LNCaP clone FGC (cell line): ENCODE results near the gene FRMD4A.

ENCODE experiments used
- DNase-seq: peaks from one replicate; pipeline ENCODE4 v3.0.0-alpha.2; 2011; ENCODE audit warnings: low read depth
- H3K4me3 ChIP-seq: 2 replicates; pipeline ENCODE4 v1.5.1; 2011; ENCODE audit warnings: mild to moderate bottlenecking, low read depth, low read length, control low read depth
- TF ChIP-seq, protein P1 (sequence below): IDR thresholded peaks from 2 replicates; pipeline ENCODE4 v1.5.1; 2012; ENCODE audit warnings: mild to moderate bottlenecking; ENCODE audit not compliant: control insufficient read depth, insufficient read depth; ENCODE audit errors: extremely low read depth

The FRMD4A gene

DNA sequence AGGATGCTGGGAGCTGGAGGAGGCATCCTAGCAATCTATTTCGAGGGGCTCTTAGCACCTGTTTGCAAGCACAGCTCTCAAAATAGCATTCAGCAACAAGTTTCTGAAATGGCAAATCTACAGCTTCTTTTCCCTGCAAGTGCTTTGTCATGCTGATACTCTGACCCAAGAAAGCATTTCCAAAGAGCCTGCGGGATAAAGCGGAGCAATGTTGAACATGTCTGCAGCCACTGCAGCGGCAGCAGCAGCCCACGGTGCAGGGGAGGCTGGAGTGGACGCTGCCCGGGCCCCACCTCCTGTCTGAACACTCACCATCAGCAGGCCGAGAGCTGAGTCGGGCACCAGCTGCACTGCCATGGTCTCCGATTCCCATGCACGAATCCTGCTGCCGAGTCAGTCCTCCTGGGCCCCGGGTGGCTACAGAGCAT lies 964 bp downstream of the FRMD4A start:
- no peak for DNase-seq
- no peak overlapping the region for H3K4me3 ChIP-seq
- TF ChIP-seq, protein P1, sequence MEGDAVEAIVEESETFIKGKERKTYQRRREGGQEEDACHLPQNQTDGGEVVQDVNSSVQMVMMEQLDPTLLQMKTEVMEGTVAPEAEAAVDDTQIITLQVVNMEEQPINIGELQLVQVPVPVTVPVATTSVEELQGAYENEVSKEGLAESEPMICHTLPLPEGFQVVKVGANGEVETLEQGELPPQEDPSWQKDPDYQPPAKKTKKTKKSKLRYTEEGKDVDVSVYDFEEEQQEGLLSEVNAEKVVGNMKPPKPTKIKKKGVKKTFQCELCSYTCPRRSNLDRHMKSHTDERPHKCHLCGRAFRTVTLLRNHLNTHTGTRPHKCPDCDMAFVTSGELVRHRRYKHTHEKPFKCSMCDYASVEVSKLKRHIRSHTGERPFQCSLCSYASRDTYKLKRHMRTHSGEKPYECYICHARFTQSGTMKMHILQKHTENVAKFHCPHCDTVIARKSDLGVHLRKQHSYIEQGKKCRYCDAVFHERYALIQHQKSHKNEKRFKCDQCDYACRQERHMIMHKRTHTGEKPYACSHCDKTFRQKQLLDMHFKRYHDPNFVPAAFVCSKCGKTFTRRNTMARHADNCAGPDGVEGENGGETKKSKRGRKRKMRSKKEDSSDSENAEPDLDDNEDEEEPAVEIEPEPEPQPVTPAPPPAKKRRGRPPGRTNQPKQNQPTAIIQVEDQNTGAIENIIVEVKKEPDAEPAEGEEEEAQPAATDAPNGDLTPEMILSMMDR = no peak

DNA sequence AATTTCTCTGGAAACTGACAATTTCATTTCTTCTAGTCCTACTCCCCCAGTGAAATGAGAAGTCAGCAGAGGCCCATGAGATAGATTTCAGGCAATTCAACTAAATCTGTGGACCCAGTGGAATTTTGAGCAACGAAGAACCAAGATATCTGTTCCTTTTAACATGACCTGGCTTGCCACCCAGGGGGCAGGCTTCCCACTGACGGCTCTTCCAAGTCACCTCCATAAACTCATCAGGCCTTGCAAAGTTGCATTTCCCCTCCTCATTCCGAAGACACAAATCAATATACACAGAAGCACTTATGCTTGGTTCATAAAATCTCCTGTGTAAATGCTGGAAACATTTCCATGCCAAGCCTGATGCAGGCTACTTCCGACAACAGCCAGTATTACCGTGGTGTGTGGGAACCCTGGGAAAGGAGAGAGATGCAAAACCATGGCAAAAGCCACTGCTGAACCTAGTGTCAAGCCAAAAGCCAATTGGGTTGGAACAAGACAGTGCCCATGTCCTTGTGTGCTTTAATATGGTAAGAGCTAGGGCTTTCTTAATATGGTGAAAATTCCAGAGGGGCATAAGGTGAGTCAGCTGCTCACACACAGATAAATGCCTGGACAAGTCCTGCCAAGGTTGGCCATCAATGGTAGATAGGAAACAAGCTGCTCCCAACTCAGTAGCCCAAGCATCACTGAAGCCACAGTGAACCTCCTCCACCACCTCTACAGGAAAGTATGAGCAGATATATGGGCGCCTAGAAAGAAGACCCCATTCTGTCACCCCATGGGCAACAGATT lies 1.6 kb downstream of the FRMD4A start:
- TF ChIP-seq, protein P1 = no peak
- no peak overlapping the region for H3K4me3 ChIP-seq

DNA sequence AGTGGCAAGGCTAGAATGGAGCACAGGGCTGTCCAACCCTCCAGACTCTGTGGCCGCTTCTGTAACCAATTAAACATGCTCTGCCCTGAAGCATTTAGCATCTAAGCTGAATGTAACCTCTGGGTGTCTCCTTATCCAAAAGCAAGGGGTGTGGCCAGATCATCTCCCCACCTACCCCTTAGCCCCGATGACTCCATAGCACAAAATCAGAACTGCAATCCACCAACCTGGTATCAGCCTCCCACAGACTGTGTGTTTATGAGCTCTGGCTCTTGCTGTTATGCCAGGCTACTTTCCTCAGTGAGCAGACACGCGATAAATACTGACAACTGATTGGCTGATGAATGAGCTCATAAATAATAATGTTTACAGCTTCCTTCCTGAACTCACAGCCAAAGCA lies 3.2 kb downstream of the FRMD4A start:
- no peak overlapping the region for H3K4me3 ChIP-seq
- TF ChIP-seq, protein P1 = no peak
- peak; percentile 57 for DNase-seq

More for the DNA sequence above, 1.6 kb downstream of the FRMD4A start:
- DNase-seq = no peak

DNA sequence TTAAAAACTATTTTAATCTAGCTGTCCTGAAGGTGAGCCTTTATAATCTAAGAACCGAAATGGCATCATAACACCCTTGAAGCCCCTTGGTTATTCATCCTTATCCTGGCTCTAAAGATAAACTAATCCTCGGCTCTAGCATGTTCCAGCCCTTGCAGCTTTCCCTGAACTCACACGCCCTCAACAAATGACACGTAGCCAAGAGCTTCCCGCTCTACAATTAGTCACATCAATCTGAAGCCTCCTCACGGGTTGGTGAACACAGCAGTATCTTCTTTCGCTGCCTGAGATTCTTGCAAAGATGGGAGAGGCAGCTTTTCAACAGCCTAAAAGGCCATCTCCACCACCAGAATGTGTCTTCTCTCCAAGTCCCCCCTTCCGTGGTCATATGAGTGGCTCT lies 4.1 kb downstream of the FRMD4A start:
- no peak overlapping the region for H3K4me3 ChIP-seq
- no peak for DNase-seq
- TF ChIP-seq, protein P1 = no peak

DNA sequence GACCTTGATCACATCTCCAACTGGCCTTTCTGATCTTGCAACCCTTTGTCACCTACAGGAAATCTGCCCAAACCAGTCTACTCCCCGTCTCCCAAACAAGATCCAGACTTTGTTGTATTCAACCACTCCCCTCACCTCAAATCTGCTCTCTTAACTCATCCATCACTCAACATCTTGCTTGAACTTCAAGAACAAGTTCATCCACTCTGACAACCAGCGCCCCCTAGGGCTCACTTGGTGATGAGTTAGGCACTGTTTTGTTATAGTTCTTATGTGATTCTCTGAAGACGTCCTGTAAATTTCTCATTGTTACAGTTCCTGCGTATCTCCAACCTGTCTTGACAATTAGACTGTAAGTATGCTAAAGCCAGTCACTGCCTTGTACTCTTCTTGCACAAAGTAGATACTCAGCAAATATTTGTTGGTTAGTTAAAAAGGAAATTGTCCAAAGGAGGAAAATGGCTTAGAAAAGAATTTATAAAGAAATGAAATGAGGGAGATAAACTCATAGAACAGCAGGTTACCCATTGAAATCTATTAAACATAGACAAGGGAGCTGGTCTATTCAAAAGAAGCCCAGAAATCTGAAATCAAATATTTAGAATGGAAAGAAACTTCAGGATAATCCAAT lies 5.3 kb downstream of the FRMD4A start:
- peak; percentile 55 for DNase-seq
- TF ChIP-seq, protein P1 = peak; percentile 79
- H3K4me3 ChIP-seq = no peak overlapping the region

DNA sequence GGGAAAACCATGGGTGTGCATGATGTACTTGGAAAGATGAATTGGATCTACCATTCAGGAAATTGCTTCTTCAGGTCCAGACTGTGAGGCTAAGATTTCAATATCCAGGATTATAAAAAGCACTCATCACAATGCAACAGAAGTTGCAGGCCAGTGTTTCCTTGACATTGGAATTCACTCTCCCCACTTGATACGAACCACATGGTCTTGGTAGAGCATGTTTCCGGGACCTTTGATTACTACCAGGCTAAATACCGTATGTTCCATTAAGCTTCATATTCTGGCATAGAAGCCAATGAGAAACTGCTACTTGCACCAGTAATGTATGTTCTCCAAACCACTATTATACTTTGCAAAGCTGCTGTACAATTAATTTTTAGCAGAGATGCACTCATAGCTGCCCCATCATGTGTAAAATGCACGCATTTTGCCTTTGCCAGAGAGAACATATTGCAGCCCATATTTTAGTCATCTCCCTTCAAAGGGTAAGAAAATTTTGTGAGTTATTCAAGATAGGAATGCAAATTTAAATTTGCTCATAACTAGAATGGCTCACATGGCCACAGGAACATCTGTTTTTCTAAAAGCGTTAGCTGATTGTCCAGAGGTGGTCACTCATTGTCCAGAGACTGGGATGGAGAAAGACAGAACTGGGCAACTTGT lies 8.1 kb downstream of the FRMD4A start:
- DNase-seq = no peak
- TF ChIP-seq, protein P1 = no peak
- H3K4me3 ChIP-seq = no peak overlapping the region

DNA sequence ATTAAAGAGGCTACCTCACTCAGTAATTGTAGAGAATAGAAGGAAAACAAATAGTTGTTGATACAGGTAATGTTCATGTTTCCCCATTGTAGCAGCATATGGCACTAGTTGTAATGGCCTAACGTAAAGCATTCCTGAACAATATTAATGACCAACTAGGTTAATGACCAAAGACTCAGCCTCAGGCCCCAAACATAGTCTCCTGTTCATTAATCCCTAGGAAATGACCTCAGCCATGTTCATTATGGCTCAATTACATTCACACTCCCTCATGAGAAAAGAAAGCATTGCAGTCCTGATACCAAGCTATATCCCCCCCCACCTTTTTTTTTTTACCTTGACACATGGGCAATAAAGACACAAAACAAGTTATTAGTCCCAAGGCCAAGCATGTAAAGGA lies 12.7 kb downstream of the FRMD4A start:
- DNase-seq = no peak
- TF ChIP-seq, protein P1 = no peak
- no peak overlapping the region for H3K4me3 ChIP-seq
